Activated T-helper 2 cell treated with anti-CD3 and anti-CD28 coated beads, Interferon-gamma antibody, Interleukin-2, Interleukin-4, amounts not matched to agents 10 μg/mL and 5 μg/mL and 100 μg/mL, durations not matched to agents 14 hours and 24 hours and 36 hours (primary cell): ENCODE measurements around the gene RGS3. TPM values are rescaled to one million over a fixed set of nuclear protein-coding genes. Genes with fewer than 3 reads are reported as not detected.

Experiments used
- DNase-seq: peaks from one replicate; pipeline ENCODE4 v3.0.0; 2021; ENCODE audit warnings: low spot score
- H3K27ac Mint-ChIP-seq: one replicate; pipeline ENCODE4 v1.8.0; 2021; ENCODE audit warnings: mixed read lengths
- H3K27me3 Mint-ChIP-seq: one replicate; pipeline ENCODE4 v1.8.0; 2021; ENCODE audit warnings: low read depth, mixed read lengths
- H3K36me3 Mint-ChIP-seq: one replicate; pipeline ENCODE4 v1.8.0; 2021; ENCODE audit warnings: low read depth, mixed read lengths
- H3K4me1 Mint-ChIP-seq: one replicate; pipeline ENCODE4 v1.8.0; 2021; ENCODE audit warnings: low read depth, mixed read lengths
- H3K4me3 Mint-ChIP-seq: one replicate; pipeline ENCODE4 v1.8.0; 2021; ENCODE audit warnings: low read depth, mild to moderate bottlenecking, moderate library complexity, mixed read lengths
- H3K9me3 Mint-ChIP-seq: one replicate; pipeline ENCODE4 v1.8.0; 2021; ENCODE audit warnings: mixed read lengths
- intact Hi-C: fragments of 100-400 bp; cut with micrococcal nuclease; formaldehyde crosslinking; loops from one replicate; pipeline ENCODE4 v1.15.1; 2023
- total RNA-seq: library from RNA; stranded (reverse); gene quantifications from 2 replicates; pipeline ENCODE4 v1.2.3, GENCODE V29; 2022

RGS3 gene
- total RNA-seq, 1 donor from 2014 or later: 64.2 TPM

DNA sequence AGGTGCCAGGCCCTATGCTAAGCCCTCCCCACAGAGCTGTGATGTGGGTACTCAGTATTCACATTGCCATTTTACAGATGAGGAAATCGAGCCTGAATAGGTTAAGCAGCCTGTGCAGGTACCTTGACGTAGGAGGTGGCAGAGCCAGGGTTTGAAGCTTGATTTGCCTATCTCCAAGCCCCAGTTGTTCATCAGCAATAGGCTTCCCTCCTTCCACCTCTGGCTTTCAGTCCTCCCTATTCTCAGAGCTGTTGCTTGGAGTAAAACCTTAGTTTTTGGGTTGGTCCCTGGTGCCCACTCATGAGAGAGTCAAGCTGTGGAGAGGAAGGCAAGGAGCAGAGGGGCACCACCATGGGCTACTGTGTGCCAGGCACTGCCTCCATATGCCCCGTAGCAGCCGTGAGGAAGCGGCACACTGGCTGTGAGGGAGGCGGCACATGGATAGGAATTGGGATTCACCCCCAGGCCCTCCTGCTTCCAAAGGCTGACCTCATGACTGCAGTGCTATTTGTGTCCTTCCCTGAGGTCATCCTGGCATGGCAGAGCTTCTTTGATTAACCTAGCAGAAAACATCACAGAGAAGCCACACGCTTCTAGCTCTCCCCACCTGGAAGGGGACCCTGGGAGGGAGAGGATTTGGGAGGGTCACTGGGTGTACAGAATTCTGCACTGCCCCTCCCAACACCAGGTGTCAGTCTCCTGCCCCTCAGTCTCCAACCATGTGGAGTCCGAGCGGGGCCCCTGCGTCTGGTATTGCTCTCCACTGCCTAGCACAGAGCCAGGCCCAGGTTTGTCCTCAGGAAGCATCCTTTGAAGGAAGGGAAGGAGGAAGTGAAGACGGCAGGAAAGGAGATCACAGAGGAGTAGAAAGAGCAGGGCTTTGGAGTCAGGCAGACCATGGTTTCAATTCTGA is 109.8 kb downstream of the RGS3 start:
- no peak for DNase-seq
- H3K36me3 Mint-ChIP-seq: no peaks in the 10 kb centered on the region
- intact Hi-C loops: no loop called here
- no peak overlapping the region for H3K27ac Mint-ChIP-seq
- no peak overlapping the region for H3K4me3 Mint-ChIP-seq
- H3K9me3 Mint-ChIP-seq: no peaks in the 10 kb centered on the region
- H3K4me1 Mint-ChIP-seq: peaks cover 31% of the 10 kb centered on the region
- H3K27me3 Mint-ChIP-seq: no peaks in the 10 kb centered on the region

DNA sequence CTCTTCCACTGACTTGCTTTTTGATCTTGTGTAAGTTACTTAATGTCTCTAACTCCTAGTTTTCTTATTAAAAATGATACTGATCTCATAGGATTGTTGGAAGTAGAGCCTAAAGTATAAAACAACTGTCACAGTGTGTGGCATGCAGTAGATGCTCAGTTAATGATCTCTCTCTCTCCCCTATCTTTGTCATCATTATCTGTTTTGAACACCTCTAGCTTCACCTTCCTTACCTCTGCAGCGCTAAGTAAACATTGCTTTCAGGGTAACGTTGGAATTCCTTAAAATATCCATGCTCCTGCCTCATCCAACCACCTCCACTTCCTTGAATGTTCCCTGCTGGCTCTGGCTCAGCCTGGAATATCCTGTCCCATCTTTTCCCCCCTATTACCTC is 110.4 kb downstream of the RGS3 start:
- no peaks in the 10 kb centered on the region for H3K36me3 Mint-ChIP-seq
- no peaks in the 10 kb centered on the region for H3K27me3 Mint-ChIP-seq
- intact Hi-C loops: no loop called here
- H3K4me3 Mint-ChIP-seq: no peak overlapping the region
- no peaks in the 10 kb centered on the region for H3K9me3 Mint-ChIP-seq
- H3K27ac Mint-ChIP-seq: no peak overlapping the region
- peaks cover 38% of the 10 kb centered on the region for H3K4me1 Mint-ChIP-seq
- DNase-seq: no peak

DNA sequence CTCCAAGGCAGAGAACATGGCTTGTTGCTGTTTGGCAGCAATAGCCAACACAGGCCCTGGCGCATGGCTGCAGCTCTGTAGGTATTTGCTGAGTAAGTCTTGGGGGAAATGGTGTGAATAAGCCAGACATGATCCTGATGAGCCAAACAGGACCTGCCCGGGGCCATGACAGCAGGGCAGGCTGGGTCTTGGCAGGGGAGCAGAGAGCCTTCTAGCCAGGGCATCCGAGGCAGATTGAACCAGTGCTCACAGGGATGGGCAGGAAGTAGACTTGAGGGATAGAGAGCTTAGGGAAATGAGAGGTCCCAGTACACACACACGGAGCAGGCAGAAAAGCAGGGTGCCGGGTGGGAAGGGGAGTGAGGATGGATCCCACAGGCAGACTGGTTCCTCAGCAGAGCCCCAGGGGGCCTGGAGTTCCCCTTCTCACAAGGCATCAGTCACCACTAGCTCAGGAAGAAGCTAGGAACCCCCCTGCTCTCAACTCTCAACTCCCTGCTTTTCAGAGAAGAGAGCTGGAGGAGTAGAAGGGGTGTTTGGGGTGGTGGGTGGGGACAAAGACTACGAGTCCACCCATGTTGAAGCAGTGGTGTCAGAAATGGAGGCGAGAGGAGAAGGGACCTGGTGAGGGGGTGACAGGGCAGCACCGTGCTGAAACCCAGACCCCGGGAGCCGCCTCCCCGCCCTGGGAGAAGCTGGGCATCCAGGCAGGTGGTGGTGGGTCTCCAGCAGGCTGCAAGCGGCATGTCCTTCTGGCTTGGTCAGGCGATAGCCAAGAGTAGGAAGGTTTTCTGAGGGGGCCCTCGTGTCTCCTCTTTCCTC is 111.1 kb downstream of the RGS3 start:
- Mint-ChIP-seq H3K9me3 (no peaks in the 10 kb centered on the region), H3K27ac (no peak overlapping the region), H3K4me1 (peaks cover 45% of the 10 kb centered on the region), H3K4me3 (no peak overlapping the region), H3K36me3 (no peaks in the 10 kb centered on the region), H3K27me3 (no peaks in the 10 kb centered on the region)
- intact Hi-C loops: no loop called here
- DNase-seq: no peak

DNA sequence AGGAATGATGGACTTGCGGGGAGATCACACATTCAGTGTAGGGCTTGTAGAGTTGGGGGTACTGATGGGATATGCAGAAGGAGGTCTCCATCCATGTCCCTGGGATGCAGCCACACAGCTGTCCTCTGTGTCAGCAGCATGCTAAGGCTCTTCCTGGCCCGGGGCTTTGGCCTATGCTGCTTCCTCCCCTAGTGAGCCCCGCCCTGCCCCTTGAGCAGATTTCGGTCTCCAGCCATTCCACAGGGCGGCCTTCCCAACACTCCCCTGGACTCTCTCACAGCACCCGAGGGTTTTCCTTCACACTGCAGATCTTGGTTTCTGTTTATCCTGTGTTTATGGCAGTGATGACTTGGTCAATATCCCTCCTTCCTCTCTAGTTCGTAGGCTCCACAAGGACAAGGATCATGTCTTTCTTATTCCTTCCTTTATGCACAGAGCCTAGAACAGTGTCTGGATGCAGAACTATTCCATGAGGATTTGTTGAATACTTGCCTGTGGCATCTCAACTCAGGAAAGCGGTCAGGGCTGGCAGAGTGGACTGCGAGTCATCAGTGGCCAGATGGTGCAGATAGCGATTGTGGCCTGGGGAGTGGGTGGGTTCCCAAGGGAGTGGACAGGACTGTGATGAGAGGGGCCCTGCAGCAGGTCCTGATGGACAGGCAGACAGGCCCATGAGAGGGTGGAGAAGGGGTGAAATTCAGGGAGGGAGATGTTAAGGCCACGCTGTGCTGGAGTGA is 114.2 kb downstream of the RGS3 start:
- intact Hi-C loops: no loop called here
- no peak for DNase-seq
- peaks cover 63% of the 10 kb centered on the region for H3K4me1 Mint-ChIP-seq
- H3K36me3 Mint-ChIP-seq: peaks cover 13% of the 10 kb centered on the region
- peak overlapping the region; percentile 93 for H3K27ac Mint-ChIP-seq
- H3K9me3 Mint-ChIP-seq: no peaks in the 10 kb centered on the region
- no peaks in the 10 kb centered on the region for H3K27me3 Mint-ChIP-seq
- peak overlapping the region; percentile 30 for H3K4me3 Mint-ChIP-seq

DNA sequence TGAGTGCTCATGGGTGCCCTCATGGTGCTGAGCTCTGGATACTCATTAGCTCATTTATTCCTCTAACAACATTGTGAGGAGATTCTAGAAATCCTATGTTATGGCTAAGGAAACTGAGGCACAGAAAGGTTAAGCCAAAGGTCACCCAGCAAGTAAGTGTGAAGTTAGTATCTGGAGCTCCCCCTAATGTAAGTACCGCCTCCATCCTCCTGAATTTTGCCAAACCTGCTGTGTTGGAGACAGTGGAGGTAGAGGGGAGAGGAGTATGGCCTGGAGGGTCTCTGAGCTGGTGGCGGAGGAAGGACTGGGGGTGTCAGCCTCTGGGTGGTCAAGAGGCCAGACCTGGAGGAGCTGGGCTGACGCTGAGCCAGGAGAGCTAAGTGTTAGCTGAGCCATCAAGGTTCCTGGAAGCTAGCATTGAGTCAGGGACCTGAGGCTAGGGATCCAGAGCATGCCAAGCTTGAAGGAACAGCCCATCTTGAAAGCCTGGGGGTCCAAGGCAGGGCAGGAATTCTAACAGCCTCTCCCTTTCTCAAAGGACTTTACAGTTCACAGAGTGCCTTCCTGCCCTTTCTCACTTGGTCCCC is 114.8 kb downstream of the RGS3 start:
- intact Hi-C loops: no loop called here
- no peaks in the 10 kb centered on the region for H3K27me3 Mint-ChIP-seq
- H3K27ac Mint-ChIP-seq: peak overlapping the region; percentile 93
- peaks cover 69% of the 10 kb centered on the region for H3K4me1 Mint-ChIP-seq
- H3K9me3 Mint-ChIP-seq: no peaks in the 10 kb centered on the region
- peaks cover 19% of the 10 kb centered on the region for H3K36me3 Mint-ChIP-seq
- peak overlapping the region; percentile 79 for H3K4me3 Mint-ChIP-seq
- no peak for DNase-seq

DNA sequence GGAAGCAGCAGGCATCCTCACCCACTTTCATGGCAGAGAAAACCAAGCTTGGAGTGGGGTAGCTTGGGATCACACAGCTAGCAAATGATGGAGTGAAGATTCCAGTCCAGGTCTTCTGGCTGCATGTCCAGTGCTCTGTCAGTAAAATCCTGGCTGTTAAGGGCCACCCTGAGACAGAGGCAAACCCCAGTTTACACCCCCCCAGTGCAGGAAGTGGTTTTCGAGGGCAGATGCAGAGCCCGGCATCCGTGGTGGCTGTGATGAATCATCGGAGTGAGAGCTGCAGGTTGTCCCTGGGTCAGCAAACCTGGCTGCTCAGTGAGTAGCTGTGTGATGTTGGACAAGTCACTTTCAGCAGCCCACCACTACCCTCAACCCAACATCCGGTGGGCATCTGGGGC is 115.4 kb downstream of the RGS3 start:
- peak; percentile 84 for DNase-seq
- H3K4me1 Mint-ChIP-seq: peaks cover 72% of the 10 kb centered on the region
- H3K9me3 Mint-ChIP-seq: no peaks in the 10 kb centered on the region
- H3K27me3 Mint-ChIP-seq: no peaks in the 10 kb centered on the region
- peak overlapping the region; percentile 79 for H3K4me3 Mint-ChIP-seq
- peaks cover 24% of the 10 kb centered on the region for H3K36me3 Mint-ChIP-seq
- peak overlapping the region; percentile 93 for H3K27ac Mint-ChIP-seq
- intact Hi-C loops: loop anchor here (1.0 kb wide), 7 partner anchors 23 to 169 kb away; partner anchors contain the start of genes C9orf43 and POLE3

DNA sequence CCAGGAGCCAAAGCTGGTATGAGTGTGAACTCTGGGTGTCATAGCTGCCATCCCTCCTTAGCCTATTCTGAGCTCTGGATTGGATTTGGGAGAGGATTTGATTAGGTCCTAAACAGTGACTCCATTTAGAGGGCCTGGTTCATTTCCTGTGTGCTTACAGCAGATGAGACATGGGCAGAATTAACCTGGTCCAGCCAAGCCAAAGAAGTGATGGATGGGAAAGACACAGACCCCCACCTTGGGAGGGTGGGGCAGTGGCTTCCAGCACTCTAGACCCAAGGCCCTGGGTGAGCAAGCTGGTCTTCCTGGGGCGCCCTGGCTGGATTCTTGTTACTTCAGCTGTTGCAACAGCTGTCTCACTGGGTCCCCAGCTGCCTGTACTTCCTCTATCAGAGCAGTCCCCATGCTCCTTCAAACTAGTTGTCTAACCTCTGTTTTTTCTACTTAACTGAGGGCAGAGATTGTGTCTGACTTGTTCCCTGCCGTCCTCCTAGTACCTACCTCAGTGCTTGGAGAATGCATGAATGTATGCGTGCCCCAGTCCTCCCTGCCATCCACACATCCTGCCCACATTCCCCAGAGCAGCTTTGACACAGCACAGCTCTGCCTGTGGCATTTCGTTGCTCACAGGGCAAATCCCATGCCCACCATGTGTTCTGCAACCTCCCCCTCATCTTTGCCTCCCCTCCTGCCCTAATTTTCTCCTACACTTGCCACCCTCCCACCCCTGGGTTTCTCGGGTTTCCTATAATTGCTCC is 115.9 kb downstream of the RGS3 start:
- H3K4me1 Mint-ChIP-seq: peaks cover 67% of the 10 kb centered on the region
- peak; percentile 28 for DNase-seq
- intact Hi-C loops: loop anchor here (1.0 to 2.0 kb wide), 8 partner anchors 23 to 305 kb away; partner anchors contain the start of genes C9orf43, CDC26, POLE3 and PRPF4
- peak overlapping the region; percentile 79 for H3K4me3 Mint-ChIP-seq
- H3K36me3 Mint-ChIP-seq: peaks cover 30% of the 10 kb centered on the region
- H3K9me3 Mint-ChIP-seq: no peaks in the 10 kb centered on the region
- no peaks in the 10 kb centered on the region for H3K27me3 Mint-ChIP-seq
- peak overlapping the region; percentile 93 for H3K27ac Mint-ChIP-seq

DNA sequence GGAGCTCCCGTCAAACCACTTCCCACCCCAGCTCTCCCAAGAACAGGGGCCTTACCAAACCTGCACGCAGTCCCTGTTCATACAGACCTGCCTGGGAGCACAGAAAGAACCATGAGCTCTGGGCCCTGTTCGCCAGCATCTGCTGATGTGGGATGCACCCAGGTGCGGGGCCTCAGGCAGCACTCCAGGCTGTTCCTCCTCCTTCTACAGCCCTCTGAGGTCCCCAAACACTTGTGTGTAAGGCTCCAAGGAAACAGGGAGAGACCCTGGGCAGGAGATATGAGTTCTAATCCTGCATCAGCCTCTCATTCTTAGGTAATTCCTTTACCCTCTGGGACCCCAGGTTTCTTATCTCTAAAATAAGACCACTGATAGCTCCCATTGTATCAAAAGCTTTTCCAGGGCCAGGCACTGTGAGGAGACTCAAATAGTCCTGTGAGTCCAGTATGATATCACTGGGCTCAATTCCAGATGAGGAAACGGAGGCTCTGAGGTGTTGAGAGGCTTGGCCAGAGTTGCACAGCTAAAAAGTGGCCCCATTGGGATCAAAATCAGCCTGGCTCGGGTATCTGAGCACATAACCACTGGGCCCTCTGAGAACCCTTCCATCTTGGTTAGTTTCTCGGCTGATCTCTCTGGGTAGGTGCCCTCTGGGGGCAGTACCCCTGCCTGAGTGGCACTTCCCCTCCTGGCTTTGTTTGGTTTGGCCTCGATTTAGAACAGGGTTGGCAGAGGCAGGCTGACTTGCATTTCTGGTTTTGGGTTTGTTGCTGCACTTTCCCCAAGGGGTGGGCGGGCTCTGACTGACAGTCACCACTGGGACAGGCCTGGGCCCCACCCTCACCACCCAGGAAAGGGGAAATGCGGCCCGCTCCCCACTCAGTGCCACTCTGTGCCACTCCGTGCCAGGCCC is 116.8 kb downstream of the RGS3 start:
- H3K4me1 Mint-ChIP-seq: peaks cover 68% of the 10 kb centered on the region
- peak overlapping the region; percentile 93 for H3K27ac Mint-ChIP-seq
- peak; percentile 40 for DNase-seq
- H3K27me3 Mint-ChIP-seq: no peaks in the 10 kb centered on the region
- no peaks in the 10 kb centered on the region for H3K9me3 Mint-ChIP-seq
- H3K4me3 Mint-ChIP-seq: peak overlapping the region; percentile 79
- intact Hi-C loops: loop anchor here (2.0 kb wide), 1 partner anchor 305 kb away; the partner anchor contains the start of genes CDC26 and PRPF4
- peaks cover 38% of the 10 kb centered on the region for H3K36me3 Mint-ChIP-seq

DNA sequence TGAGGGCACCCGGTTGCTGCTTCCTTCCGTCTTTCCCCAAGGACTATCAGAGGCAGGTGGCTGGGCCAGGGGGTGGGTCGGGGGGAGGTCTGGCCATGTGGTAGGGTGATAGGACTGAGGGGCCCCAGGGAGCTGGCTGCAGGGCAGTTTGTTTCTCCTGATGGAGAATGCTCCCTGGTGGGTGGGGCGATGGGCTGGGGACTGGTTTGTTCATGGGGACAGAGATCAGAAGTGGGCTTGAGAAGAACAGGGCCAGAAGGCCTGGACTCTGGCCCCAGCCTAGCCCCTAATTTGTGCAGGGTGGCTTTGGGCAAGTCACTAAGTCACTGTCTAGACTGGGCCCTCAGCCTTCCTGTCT is 117.4 kb downstream of the RGS3 start:
- no peaks in the 10 kb centered on the region for H3K9me3 Mint-ChIP-seq
- intact Hi-C loops: loop anchor here (2.0 kb wide), 1 partner anchor 306 kb away; the partner anchor contains the start of genes CDC26 and PRPF4
- H3K4me1 Mint-ChIP-seq: peaks cover 69% of the 10 kb centered on the region
- H3K36me3 Mint-ChIP-seq: peaks cover 45% of the 10 kb centered on the region
- no peaks in the 10 kb centered on the region for H3K27me3 Mint-ChIP-seq
- DNase-seq: no peak
- peak overlapping the region; percentile 93 for H3K27ac Mint-ChIP-seq
- H3K4me3 Mint-ChIP-seq: peak overlapping the region; percentile 79

DNA sequence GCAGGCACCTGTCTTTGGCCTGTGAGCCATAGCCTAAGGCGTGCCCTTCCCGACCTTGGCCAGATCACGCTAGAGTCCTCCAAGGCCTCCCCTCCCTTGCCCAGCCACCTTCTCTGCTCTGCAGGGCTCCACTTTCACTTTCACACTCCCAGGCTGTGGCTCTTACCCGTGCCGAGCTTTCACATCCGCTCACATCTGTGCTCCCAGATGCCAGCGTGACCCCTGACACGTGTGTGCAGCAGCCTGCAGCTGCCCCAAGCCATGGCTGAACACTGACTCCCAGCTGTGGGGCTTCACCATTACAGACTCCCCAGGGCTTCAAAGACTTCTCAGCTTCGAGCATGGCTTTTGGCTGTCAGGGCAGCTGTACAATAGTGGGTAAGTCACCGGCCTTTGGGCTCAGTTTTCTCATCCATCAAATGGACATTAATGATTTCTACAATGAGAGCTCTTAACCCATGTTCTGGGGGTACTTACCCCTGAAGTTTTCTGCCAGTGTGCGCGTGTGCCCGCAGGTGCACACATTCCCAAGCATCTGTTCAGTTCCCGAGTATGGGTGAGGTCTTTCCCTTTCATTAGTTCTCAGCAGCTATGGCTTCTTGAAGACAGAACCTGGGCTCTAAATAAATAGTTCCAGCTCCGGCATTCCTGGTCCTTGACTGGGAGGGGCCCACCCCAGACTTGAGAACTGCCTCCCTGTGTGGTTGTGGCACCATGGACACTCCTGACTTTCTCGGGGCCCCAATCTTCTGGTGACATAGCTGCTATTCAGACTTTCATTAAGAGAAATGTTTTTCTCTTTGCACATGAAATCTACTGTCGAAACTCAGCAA is 118.6 kb downstream of the RGS3 start:
- Mint-ChIP-seq H3K4me3 (peak overlapping the region; percentile 79), H3K4me1 (peaks cover 74% of the 10 kb centered on the region), H3K27me3 (no peaks in the 10 kb centered on the region), H3K27ac (peak overlapping the region; percentile 93), H3K36me3 (peaks cover 54% of the 10 kb centered on the region), H3K9me3 (no peaks in the 10 kb centered on the region)
- intact Hi-C loops: loop anchor here (1.0 to 2.0 kb wide), 2 partner anchors 181 to 307 kb away; partner anchors contain the start of genes ALAD, CDC26 and PRPF4
- peak; percentile 82 for DNase-seq
